ENCODE measurements around the gene HECW1.

DNA sequence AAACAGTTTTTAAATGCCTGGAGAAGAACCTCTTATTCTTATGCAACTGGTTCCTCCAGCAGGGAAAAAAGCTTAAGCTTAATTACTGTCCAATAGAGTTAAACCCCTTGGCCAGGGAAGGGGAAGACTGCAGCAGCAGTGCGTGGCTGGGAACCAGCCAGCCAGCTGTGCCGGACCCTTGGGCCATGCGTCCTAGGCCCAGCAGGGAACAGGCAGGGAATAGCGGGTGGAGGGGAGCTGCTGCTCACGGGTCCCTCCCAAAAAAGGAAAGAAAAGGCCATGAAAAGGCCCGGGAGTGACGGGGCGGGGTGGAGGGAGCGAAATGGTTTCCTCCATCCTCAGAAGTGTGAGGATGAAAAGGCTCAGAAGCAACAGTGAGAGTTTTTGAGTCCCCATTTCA is 35.2 kb upstream of the HECW1 start:
- TF ChIP-seq, protein P1, sequence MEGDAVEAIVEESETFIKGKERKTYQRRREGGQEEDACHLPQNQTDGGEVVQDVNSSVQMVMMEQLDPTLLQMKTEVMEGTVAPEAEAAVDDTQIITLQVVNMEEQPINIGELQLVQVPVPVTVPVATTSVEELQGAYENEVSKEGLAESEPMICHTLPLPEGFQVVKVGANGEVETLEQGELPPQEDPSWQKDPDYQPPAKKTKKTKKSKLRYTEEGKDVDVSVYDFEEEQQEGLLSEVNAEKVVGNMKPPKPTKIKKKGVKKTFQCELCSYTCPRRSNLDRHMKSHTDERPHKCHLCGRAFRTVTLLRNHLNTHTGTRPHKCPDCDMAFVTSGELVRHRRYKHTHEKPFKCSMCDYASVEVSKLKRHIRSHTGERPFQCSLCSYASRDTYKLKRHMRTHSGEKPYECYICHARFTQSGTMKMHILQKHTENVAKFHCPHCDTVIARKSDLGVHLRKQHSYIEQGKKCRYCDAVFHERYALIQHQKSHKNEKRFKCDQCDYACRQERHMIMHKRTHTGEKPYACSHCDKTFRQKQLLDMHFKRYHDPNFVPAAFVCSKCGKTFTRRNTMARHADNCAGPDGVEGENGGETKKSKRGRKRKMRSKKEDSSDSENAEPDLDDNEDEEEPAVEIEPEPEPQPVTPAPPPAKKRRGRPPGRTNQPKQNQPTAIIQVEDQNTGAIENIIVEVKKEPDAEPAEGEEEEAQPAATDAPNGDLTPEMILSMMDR (IDR thresholded peaks at IDR 0.05): no peak
- no peak for TF ChIP-seq EZH2 (IDR thresholded peaks at IDR 0.05; ENCODE audit: borderline replicate concordance, insufficient read depth, low read depth, low read length, poor library complexity, severe bottlenecking)

Measured in B cell (primary cell).